ENCODE measurements around the gene SACM1L.

GRCh38 chr3:45682311-45682710 is 6.9 kb upstream of the SACM1L start:
- TF ChIP-seq CTCF (IDR thresholded peaks at IDR 0.05; ENCODE audit: poor library complexity) = no peak
- TF ChIP-seq EZH2 (IDR thresholded peaks at IDR 0.05; ENCODE audit: borderline replicate concordance) = no peak
